A673 (cell line): ENCODE data around the gene SIK1.
"Not testable (repeated sequence)": the region's sequence is repeated elsewhere in the genome, so short reads cannot be mapped to it uniquely, and the experiment has no call there.

ENCODE experiments used
- EZH2 ChIP-seq: fragments of 200-600 bp; sonication (generic); IDR thresholded peaks from 2 replicates; pipeline ENCODE4 v1.6.1; 2017; ENCODE audit warnings: borderline replicate concordance, low read depth, mild to moderate bottlenecking, mixed read lengths, antibody characterized with exemption, low read length; ENCODE audit not compliant: poor library complexity, severe bottlenecking
- TF ChIP-seq, protein P1 (sequence below): fragments of 300-800, 200-600 bp; sonication (generic); conservative IDR thresholded peaks from 2 replicates; pipeline ENCODE4 v1.5.1; 2017; ENCODE audit warnings: low read depth, mild to moderate bottlenecking, antibody characterized with exemption, low read length, moderate library complexity, mixed read lengths

DNA sequence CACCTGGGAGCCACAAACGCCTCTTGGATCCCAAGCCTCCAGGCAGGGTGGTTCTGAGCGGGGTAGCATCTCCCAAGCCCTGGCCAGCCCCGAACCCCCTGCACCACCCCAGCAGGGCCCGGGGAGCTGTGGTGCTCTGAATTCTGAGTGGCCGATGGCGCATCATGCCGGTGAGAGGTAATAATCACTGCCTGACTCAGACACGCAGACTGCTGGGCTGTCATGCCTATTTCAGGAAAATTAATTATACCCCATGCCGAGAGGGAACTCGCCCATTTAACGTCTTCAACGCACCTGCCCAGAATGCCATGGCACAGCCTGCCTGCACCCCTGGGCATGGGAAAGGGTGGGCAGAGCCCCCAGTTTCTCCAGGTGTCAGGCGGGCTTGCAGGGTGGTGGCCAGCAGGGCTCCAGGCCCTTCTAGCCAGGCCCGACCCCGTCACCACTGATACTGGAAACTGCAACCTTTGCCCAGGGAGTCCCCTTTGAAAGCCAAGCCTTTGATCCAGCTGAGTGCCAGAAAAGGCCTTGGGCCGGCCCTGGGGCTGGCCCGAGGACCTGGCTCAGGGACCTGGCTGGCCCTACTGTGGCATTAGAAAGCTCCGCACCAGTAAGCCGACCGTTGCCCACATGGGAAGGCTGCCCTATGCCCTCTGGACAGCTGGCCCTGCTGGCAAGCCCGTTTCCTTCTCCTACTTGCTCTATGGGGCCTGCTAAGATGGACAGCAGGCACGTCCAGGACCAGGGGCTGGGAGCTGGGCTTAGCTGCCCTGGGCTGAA lies 23.1 kb downstream of the SIK1 start:
- TF ChIP-seq EZH2 = not testable (repeated sequence)
- TF ChIP-seq, protein P1, sequence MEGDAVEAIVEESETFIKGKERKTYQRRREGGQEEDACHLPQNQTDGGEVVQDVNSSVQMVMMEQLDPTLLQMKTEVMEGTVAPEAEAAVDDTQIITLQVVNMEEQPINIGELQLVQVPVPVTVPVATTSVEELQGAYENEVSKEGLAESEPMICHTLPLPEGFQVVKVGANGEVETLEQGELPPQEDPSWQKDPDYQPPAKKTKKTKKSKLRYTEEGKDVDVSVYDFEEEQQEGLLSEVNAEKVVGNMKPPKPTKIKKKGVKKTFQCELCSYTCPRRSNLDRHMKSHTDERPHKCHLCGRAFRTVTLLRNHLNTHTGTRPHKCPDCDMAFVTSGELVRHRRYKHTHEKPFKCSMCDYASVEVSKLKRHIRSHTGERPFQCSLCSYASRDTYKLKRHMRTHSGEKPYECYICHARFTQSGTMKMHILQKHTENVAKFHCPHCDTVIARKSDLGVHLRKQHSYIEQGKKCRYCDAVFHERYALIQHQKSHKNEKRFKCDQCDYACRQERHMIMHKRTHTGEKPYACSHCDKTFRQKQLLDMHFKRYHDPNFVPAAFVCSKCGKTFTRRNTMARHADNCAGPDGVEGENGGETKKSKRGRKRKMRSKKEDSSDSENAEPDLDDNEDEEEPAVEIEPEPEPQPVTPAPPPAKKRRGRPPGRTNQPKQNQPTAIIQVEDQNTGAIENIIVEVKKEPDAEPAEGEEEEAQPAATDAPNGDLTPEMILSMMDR = not testable (repeated sequence)
